Measurements from ENCODE around the gene NUTF2. TPM values are rescaled to one million over a fixed set of nuclear protein-coding genes. Genes with fewer than 3 reads are reported as not detected.

The NUTF2 gene
- total and polyA plus RNA-seq, 10 of the 15 experiments (the other 5 are each of a cell fraction or from before 2014, with no cell fraction given) = 116 to 342 (median 202) TPM

DNA sequence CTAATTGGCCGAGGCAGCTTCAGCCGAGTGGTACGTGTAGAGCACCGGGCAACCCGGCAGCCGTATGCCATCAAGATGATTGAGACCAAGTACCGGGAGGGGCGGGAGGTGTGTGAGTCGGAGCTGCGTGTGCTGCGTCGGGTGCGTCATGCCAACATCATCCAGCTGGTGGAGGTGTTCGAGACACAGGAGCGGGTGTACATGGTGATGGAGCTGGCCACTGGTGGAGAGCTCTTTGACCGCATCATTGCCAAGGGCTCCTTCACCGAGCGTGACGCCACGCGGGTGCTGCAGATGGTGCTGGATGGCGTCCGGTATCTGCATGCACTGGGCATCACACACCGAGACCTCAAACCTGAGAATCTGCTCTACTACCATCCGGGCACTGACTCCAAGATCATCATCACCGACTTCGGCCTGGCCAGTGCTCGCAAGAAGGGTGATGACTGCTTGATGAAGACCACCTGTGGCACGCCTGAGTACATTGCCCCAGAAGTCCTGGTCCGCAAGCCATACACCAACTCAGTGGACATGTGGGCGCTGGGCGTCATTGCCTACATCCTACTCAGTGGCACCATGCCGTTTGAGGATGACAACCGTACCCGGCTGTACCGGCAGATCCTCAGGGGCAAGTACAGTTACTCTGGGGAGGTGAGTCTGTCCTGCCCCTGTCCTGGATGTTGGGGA is 62.5 kb downstream of the NUTF2 start (continued):
- TF ChIP-seq MTA3 (IDR thresholded peaks at IDR 0.05; ENCODE audit: borderline replicate concordance, low read length) = no peak
- TF ChIP-seq PML (IDR thresholded peaks at IDR 0.05; ENCODE audit: low read length) = no peak

DNA sequence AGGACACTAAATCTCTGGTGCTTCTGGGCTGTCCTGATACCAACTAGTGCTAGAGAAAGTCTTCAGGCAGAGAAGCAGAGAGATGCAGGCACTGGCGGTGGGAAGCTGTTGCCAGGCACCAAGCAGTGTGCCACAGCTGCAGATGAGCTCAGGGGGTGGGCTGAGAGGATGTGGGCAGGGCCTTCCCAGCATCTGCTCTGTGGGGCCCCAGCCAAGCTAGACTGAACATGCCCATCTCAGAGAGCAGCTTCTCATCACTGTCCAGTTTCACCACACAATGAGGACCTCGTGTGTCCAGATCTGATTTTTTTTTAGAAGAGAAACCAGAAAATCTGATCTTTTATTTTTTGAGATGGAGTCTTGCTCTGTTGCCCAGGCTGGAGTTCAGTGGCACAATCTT is 63.4 kb downstream of the NUTF2 start:
- Histone ChIP-seq H3K36me3 (ENCODE audit: control insufficient read depth in 2 of 2, insufficient read depth in 2 of 2, low read length in 1 of 2) (peaks cover 1 to 7% of the 10 kb centered on the region in 2 experiments; a peak in 2 of 4 replicates), H3K4me2 (ENCODE audit: control insufficient read depth, insufficient read depth) (no peak overlapping the region), H3K27ac (ENCODE audit: control insufficient read depth, insufficient read depth) (no peak overlapping the region), H3K9me3 (replicated peaks; ENCODE audit: control insufficient read depth, insufficient read depth, low read length) (no peaks in the 10 kb centered on the region), H3K9ac (ENCODE audit: control insufficient read depth, insufficient read depth, low read length) (no peak overlapping the region), H2AFZ (ENCODE audit: control insufficient read depth, low read depth, low read length) (no peak overlapping the region), H3K27me3 (replicated peaks in 1 of 2; ENCODE audit: control insufficient read depth in 2 of 2, insufficient read depth in 2 of 2, low read length in 1 of 2) (no peaks in the 10 kb centered on the region), H3K79me2 (ENCODE audit: control insufficient read depth, insufficient read depth, low read length) (no peaks in the 10 kb centered on the region), H3K4me3 (no peak overlapping the region), H4K20me1 (ENCODE audit: control insufficient read depth, insufficient read depth) (no peaks in the 10 kb centered on the region; the same call in 1 of the 2 replicates), H3K4me1 (ENCODE audit: control insufficient read depth, insufficient read depth, low read length) (0 out of 2 replicates have a peak, but pooled peaks cover 3% of the 10 kb centered on the region)
- no TSS peak for BruUV-seq (replicated peaks)
- DNase-seq (ENCODE audit: low read depth, low spot score) (no peak), ATAC-seq (peak; percentile 95), FAIRE-seq (no peak)
- 37% methylated on average over 2 of the region's 2 CpGs for WGBS (ENCODE audit: insufficient coverage, insufficient replicate concordance, low lambda C conversion rate, missing lambda C conversion rate)
- CTCF ChIA-PET = interaction anchor here (0.7 to 1.7 kb wide), 2 partner anchors 16 to 26 kb away, joined by 3 to 7 read pairs; no protein-coding TSS in a partner anchor
- no peak for TF ChIP-seq TCF12 (IDR thresholded peaks at IDR 0.05; ENCODE audit: low read depth, low read length)
- TF ChIP-seq TBL1XR1 (IDR thresholded peaks at IDR 0.05; ENCODE audit: low read depth, low read length) = no peak
- POLR2A ChIA-PET = interaction anchor here (0.5 to 0.7 kb wide), 2 partner anchors 210 to 220 kb away, joined by 4 to 5 read pairs; no protein-coding TSS in a partner anchor
- SMC1A ChIA-PET (ENCODE audit: uncharacterized antibody, unreplicated experiment) = interaction anchor here (0.6 kb wide), 1 partner anchor 66 kb away, joined by 3 read pairs; no protein-coding TSS in a partner anchor
- RAD21 ChIA-PET (ENCODE audit: unreplicated experiment) = interaction anchor here (1.0 kb wide), 1 partner anchor 25 kb away, joined by 3 read pairs; no protein-coding TSS in a partner anchor
- intact Hi-C loops (cut with micrococcal nuclease; ENCODE audit: unreplicated experiment) = no loop called here
- in situ Hi-C loops (cut with MboI) = no loop called here

Measured in GM12878 (cell line).